GM21717 (cell line): Measurements from ENCODE around the gene FAM20A.

Experiments used
- ATAC-seq: cut with Tn5 transposase; IDR thresholded peaks from one replicate; pipeline ENCODE4 v1.9.1; 2021; ENCODE audit warnings: mild to moderate bottlenecking, moderate library complexity; ENCODE audit not compliant: unreplicated experiment

Gene FAM20A

DNA sequence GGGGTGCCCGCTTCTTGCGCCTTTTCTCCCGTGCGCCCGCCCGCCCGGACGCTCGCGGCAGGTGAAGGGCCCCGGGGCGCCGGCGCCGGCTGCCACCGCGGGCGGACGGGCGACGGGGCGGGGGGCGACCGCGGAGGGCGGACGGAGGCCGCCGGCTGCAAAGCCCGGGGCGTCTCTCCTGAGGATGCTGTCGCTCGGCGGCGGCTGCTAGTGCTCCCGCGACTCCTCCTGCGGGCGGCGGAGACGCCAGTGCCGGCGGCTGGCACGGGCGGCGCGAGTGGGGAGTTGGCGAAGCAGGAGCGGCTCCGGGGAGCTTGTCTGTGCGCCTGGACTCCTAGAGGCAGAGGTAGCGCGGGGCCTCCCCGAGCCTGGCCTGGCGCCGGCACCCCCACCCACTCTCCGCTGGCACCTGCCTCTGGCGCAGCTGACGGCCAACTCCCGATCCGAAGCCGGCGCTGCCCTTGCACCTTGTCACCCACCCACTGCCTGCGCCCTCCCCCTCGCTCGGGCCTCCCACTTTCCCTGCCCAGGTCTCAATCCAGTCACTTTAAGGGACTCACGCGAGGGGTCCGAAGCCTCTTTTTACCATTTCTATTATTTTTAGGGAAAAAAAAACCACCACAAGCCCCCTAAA is at the start of gene FAM20A:
Gene FAM20A, minus strand, starts transcription at position 437 of the 634 bp plus-strand sequence. CDS start 701 bp downstream, outside the sequence.
- no peak for ATAC-seq

DNA sequence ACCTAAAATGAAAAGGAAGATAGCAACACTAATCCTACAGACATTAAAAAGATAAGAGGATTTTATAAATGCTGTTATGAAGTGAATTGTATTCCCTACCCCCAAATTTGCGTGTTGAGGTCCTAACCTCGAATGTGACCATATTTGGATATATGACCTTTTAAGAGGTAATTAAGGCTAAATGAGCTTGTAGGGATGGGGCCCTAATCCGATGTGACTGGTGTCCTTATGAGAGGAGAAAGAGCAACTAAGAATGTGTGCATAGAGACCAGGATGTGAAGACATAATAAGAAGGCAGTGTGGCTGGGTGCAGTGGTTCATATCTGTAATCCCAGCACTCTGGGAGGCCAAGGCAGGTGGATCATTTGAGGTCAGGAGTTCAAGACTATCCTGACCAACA is 48.2 kb upstream of the FAM20A start:
- ATAC-seq, result no peak

DNA sequence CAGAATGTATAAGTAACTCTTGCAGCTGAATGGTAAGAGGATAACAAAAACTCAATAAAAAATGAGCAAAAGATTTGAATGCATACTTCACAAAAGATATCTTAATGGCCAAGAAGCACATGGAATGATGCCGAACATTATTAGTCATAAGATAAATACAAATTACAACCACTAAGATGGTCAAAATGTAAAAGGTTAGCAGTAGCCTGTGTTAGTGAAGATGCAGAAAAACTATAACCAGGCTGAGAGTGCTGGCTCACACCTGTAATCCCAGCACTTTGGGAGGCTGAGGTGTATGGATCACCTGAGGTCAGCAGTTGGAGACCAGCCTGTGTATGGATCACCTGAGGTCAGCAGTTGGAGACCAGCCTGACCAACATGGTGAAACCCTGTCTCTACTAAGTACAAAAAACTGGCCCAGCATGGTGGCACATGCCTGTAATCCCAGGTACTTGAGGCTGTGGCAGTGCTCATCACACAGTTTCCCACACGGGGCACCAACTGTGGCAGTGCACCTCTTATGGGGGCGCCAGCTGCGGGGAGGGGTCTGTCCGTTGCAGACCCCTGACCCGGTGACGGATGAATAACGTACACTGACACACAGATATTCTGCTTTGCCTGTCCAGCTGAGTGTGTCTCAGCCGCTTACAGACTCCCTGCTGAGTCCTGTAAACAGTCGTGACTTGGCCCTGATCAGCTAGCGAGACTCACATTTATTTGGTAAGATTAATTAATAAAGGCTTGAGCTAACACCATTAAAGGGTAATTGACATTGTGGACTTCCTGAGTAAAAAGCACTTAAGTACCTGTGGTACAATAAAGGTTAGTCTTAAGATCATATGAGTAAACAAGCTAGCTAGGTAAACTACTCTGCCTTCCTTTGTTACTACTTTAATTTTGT is 45.7 kb upstream of the FAM20A start:
- ATAC-seq, result no peak

DNA sequence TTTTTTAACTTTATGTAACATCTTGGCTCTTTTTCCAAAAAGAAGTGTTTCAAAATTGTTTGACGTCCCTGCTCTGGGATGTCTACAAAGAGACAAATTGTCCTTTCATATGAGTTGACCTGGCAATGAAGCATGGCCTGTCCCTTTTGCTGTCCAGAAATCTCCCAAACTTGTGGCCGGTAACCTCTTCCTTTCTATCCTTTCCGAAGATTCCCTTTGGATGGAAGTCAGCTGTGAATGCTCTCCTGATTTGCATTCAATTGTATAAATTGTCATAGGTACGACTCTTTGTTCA is 40.9 kb upstream of the FAM20A start:
- no peak for ATAC-seq

DNA sequence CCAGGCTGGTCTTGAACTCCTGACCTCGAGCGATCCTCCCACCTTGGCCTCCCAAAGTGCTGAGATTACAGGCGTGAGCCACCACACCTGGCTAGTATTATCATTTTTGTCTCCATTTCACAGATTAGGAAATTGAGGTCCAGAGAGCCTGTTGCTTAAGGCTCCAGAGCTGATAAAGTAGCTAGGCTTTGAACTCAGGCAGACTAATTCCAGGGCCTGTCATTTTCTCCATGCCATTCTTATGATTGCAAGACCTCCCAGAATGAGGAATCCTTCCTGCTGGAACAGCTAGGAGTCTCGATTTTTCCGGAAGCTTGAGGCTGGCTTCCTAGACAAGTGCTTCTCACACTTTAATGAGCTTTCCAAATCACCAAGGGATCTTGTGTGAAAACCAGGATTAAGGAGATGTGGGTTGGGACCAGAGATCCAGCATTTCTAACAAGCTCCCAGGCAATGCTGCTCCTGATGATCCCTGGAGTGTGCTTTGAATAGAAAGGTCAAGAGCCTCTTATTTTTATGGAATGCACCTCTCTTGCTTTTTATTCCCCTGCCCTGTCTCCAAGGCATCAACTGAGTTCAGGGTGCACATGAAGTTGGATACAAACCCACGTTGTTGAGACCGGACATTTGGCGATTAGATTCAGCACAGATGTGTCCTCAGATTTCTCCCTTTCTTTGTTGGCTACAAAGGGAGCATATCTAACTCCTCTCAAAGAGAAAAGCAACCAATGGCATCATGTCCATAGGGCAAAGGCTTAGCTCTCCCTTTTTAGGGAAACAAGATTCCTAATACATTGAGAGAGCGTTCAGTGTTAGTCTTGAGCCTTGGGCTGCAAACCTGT is 40.3 kb upstream of the FAM20A start:
- no peak for ATAC-seq

DNA sequence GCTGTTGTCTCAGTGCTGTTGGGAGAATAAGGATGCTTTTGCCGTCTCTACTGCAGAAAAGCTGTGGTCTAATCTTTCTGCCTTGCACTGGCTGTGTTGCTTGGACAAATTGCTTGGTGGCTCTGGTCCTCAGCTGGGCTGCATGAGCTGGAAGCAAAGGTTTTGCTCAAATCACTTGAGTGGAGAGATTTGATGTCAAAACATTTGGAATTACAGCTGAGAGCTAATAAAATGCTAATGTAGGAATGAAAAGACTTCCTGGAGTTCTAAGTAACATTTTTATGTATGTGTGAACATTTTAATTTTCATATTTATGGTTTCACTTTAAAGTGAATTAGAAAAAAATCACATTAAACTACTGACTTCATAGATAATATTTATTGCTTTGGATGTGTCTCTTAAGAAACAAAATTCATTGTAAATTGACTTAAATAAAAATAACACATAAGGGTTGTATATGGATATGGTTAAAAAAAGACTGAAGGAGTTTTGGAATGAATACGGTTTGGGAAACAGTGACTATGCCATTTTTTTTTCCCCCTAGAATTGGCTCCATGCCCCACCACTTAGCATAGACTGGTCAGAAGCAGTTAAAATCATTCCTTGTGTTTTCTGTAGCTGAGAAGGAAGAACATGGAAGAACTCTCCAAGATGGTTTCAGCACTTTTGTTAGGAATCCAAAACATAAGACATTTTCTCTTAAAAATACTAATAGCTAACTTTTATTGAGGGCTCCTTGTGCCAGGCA is 39.2 kb upstream of the FAM20A start:
- no peak for ATAC-seq

DNA sequence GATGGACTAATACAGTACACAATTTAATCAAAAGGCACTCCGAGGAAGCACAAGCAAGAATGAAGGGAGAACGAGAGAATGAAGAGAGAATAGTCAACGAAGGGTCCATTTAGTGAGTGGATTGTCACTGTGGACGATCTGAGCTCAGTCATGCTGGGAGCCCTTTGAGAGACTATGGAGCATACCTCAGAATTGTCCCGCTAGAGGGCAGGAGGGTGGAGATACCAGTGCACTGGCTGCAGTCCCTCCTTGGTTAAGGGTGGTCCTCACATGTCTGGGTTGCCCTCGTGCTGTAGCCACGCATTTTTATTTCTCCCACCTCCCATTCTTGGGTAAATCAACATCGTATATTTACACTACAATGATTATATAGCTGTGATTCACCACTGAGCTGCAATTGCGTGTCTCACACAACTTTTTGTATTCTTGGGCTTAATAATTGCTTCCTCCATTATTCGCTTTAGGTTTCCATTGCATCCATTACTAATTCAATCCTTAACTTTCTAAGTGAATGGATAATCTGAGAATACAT is 33.2 kb upstream of the FAM20A start:
- ATAC-seq, result no peak

DNA sequence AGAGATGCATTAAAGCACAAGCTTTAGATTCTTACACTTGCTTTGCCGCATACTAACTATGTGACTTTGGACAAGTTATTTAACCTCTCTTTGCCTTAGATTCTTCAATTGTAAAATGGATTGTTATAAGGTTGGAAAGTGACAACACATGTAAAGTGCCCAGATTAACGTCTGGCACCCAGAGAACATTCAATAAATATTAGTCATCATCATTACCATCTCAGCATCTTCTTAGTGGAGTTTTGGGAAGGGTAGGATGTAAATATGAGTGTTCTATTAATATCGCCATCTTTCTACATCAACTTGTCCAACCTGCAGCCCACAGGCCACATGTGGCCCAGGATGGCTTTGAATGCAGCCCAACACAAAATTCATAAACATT is 27.4 kb upstream of the FAM20A start:
- ATAC-seq, result no peak

DNA sequence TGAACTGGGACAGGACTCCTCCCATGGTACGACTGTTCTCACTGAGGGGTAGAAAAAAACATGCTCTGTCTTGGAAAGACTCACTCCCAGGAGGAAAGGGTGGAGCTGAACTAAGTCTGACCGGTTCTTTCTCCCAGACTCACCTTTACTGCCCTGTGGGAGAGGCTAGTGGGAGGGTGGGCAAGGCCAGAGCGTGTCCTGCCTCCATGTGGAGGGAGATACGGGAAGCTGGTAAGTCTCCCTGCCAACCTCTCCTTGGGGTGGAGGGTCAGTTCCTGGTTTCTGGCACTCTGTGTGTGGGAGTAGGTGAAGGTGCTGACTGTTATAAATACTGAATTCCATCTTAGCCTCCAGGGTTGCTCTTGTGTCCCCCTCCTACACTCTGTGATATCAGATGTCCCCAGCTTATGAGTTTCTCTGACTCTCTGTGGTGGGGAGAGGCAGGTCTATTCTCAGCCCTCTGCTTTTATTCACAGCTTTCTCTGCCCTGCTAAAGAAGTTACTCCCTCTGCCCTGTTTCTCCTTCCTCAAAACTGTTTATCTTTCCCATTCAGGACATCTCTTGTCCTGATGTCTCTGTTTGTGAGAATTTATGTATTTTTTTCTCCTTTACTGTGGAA is 26.9 kb upstream of the FAM20A start:
- ATAC-seq, result no peak

DNA sequence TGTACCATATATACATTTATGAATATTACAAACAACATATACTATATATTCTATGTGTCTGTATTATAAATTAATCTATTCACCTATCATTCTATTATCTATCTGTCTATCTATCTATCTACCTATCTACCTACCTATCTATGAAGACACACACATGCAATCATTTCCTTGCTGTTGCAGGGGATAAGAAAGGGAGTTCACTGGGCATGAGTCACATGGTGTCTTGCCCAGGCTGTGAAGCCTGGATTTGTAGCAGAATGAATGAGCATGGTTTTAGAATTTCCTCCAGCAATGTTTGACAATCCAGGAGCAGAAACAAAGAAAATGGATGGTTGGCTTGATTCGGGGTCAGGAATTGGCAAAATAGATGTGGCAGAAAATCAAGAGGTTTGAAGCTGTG is 23.2 kb upstream of the FAM20A start:
- no peak for ATAC-seq

DNA sequence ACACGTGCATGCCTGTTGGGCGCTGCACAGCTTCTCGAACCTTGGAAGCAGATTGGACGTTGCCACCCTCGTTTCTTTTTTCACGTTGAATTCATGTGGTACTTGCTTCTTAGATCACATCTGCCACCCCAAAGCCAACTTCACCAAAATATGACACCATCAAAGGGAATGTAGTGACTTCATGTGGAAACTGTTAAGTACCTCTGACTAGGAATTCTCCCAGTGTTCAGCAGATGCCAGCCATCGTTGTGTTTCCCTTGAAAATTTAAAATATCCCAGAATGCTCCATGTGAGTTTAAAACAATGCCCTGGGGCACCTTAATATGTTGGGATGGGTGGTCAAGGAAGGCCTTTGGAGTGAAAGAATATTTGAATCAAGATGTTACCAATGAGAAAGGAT is 22.6 kb upstream of the FAM20A start:
- ATAC-seq, result no peak

DNA sequence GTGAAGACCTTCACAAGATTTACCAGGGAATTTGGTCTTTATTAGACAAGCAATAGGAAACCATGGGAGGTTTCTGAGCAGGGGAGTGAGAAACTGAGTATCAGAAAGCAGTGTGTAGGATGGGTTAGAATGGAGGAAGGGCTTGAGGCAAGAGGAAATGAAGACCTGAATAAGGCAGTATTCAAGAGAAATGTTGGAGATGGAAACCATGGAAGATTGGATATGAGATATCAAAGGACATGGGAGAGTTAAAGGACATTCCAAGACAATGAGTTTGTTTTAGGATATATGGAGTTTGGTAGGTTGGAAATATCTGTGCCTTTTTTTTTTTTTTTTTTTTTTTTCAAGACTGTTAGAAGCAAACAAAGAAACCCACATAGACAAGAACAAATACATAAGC is 21.3 kb upstream of the FAM20A start:
- no peak for ATAC-seq

DNA sequence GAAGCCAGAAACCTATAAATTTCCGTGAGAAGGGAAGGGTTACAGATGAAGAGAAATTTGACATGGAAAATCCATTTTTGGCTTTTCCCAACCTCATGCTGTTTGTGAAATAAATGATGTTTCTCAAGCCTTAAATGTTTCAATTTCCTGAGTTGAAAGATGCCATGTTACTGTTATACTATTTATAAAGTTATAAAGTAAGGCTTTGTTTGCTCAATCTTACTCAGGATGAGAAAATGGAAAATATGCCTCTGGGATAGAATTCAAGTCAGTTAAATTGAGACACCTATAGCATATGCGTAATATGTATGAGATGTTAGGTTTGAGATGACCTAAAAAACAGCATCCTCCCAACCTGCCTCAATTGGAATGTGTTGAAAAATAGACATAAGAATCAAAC is 19.9 kb upstream of the FAM20A start:
- ATAC-seq, result no peak

DNA sequence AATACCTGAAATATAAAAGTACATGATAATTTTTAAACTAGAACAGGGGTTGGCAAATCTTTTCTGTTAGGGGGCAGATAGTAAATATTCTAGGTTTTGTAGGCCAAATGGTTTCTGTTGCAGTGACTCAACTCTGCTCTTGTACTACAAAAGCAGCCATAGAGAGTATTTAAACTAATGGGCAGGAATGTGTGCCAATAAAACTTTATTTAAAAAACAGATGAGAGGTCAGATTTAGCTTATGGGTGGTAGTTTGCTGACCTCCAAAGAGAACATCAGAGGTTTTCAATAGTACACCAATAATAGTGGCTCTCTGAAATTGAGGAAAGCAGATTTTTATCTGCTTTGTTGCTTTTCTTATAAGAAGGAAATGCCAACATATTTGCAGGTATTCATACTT is 15.2 kb upstream of the FAM20A start:
- ATAC-seq, result no peak

DNA sequence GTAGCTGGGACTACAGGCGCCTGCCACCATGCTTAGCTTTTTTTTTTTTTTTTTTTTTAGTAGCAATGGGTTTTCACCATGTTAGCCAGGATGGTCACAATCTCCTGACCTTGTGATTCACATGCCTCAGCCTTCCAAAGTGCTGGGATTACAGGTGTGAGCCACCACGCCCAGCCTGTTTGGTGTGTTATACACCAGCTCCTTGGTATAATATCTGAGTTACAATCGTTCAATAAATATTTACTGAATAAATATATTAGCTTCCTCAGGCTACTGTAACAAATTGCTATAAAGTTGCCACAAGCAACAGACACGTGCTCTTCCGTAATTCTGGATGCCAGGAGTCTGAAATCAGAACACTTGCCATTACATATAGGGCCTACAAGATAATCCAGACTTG is 13.6 kb upstream of the FAM20A start:
- ATAC-seq, result no peak

DNA sequence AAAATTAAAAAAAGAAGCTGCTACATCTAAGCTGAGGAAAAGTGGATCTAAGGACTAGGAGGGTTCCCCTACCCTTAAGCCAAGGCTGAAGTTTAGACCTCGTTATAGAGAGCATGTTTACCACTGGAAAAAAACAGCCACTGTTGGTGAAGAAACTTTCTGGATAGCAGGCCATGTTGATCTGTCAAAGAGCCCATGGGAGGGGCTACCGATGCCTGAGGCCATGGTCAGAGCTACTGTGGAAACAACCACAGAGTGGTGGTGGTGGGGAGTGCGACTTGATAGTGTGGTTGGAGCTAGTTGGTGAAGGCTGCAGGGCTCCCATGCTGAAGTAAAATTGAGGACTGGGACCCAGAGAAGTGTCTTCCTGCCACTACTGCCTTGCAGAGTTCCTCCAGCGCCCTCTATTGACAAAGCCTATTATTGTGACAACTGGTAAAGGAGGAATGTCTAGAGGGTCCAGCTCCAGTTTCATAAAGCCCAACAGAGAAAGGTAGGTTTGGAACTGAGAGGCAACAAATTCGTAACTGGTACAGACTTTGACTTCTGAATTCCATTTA is 12.7 kb upstream of the FAM20A start:
- ATAC-seq, result no peak

DNA sequence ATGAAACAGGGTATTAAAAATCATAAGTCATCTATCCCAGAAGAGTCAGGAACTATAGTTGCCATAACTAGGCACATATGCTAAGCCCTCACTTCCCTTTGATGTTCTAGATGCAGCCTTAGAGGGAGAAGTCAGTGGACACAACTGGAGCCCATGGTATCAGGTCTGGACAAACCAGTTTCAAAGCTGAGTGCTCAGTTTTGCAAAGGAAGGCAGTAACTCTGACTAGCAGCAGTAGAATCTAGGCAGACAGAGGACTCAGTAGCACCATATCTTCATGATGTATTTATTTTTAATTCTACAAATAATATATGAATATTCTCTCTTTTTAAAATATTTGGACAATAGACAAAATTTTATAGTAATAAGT is 11.7 kb upstream of the FAM20A start:
- ATAC-seq, result no peak

DNA sequence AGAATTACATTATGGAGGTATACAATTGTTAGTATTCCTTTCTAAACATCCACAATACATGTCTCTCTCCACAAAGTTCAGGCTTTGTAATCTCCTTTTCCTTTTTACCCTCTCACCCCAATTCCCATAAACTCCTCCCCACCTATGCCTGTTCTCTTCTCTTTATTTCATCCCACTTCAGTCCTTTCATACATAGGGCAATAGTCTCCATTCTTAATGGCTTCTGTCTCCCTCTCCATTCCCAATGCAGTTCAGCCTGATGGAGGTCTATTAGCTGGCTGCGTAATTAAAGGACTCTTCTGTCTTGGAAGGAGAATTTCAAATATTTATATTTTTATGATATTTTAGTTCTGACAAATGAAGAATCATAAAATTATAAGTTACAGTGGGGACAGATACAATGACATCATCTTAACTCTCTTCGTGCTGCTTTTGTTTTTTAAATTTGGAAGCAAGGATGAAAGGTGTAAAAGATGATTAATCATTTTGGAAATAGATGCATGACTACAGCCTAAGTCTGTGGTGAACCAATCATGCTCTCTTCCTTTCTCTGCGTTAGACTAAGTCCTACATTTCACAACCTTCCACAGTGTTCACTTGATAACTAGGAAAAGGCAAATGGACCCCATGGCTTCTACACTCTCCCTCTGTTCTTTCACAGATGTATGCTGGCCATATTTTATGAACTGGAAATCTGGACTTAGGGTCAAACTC is 11.2 kb upstream of the FAM20A start:
- no peak for ATAC-seq

DNA sequence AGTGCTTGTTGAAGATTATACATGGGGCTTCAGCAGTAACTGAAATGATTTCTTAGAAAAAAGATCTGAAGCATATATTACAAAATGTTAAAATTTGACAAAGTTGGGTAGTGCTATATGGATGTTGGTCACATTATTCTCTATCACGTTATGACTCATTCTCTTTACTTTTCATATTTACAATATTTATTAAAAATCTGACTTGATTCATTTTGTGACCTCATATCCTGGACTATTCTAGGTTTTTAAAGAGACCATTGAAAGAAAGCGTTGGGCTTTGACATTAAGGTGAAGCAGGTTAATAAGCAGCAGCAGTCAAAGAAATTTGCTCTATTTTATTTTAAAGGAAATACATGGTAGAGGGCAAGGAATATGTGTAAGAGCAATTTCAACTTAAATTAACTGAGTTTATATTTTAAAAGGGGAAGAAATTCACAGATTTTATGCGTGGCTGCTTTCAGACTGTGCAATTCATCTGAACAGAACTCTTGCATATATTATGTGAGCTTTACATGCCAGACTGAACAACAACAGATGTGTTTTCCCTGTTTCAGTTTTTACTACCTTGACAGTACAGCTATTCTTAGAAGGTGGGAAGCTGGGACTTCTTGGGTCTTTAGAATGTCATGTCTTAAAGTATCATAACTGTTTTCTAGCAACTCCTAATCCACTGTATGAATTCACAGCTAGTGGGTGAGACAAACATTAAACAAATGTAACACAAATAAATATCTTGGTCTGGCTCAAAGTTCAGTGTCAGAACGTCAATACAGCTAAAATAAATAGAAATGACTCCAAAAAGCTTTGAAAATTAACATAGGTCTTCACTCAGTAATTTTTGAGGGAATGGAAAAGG is 10.4 kb upstream of the FAM20A start:
- no peak for ATAC-seq
